ENCODE data around the gene RAD50. TPM values are rescaled to one million over a fixed set of nuclear protein-coding genes. Genes with fewer than 3 reads are reported as not detected.

Gene RAD50
- total and polyA plus RNA-seq, 2 of the 4 experiments (the other 2 are of a cell fraction) = 5.2 to 6.2 TPM

- Histone ChIP-seq H4K91ac (ENCODE audit: insufficient read depth, low read depth, low read length) (no peak overlapping the region), H2BK20ac (ENCODE audit: low read depth, low read length) (no peak overlapping the region), H4K5ac (ENCODE audit: low read depth, low read length) (no peak overlapping the region), H3K56ac (ENCODE audit: extremely low read depth, insufficient read depth, low read length) (no peak overlapping the region), H4K8ac (ENCODE audit: low read depth in 2 of 2, low read length in 2 of 2) (no peak overlapping the region), H2BK120ac (ENCODE audit: low read depth, low read length) (no peak overlapping the region), H4K20me1 (ENCODE audit: insufficient read depth, low read length) (no peaks in the 10 kb centered on the region), H3K9ac (ENCODE audit: low read depth, low read length) (no peak overlapping the region), H3K4ac (ENCODE audit: low read depth, low read length) (no peak overlapping the region), H3K23ac (ENCODE audit: low read depth, low read length) (no peak overlapping the region), H2AK5ac (ENCODE audit: low read depth, low read length) (no peak overlapping the region), H3K36me3 (ENCODE audit: control insufficient read depth, insufficient read depth, low read length) (no peaks in the 10 kb centered on the region), H2BK5ac (ENCODE audit: low read depth, low read length, poor library complexity, severe bottlenecking) (no peak overlapping the region), H3K4me2 (ENCODE audit: low read depth, low read length) (no peak overlapping the region), H2AK9ac (replicated peaks; ENCODE audit: low read depth, low read length, poor library complexity) (no peak overlapping the region), H3K14ac (replicated peaks; ENCODE audit: low read depth, low read length) (no peak overlapping the region), H2AFZ (replicated peaks; ENCODE audit: low read length, poor library complexity) (no peak overlapping the region), H2BK15ac (ENCODE audit: low read depth, low read length) (no peak overlapping the region), H3K79me1 (ENCODE audit: low read depth in 1 of 2, low read length in 2 of 2) (no peaks in the 10 kb centered on the region), H3K27ac (ENCODE audit: insufficient read depth, low read length) (no peak overlapping the region), H3K27me3 (ENCODE audit: control insufficient read depth, insufficient read depth, low read length) (no peaks in the 10 kb centered on the region), H3K9me3 (ENCODE audit: control insufficient read depth, insufficient read depth, low read length) (no peaks in the 10 kb centered on the region), H3K4me1 (ENCODE audit: control insufficient read depth, insufficient read depth, low read length) (no peaks in the 10 kb centered on the region; the same call in 1 of the 2 replicates), H3K4me3 (ENCODE audit: insufficient read depth, low read depth, low read length) (no peak overlapping the region), H3K18ac (ENCODE audit: low read depth, low read length) (no peak overlapping the region), H3K9me1 (ENCODE audit: insufficient read depth, low read length) (0 out of 2 replicates have a peak, but pooled peaks cover 7% of the 10 kb centered on the region)
- dilution Hi-C loops (cut with HindIII; ENCODE audit: low sequenced_read_pairs, unreplicated experiment) = no loop called here
- ATAC-seq (ENCODE audit: low read depth) (no peak), DNase-seq (no peak)
- TF ChIP-seq RFX5 (IDR thresholded peaks at IDR 0.05; ENCODE audit: low read depth, low read length) (no peak), FOS (IDR thresholded peaks at IDR 0.05; ENCODE audit: low read depth, low read length) (no peak), MAFK (IDR thresholded peaks at IDR 0.05; ENCODE audit: low read depth, low read length) (no peak), CHD1 (IDR thresholded peaks at IDR 0.05; ENCODE audit: low read depth, low read length) (no peak), SMC3 (IDR thresholded peaks at IDR 0.05; ENCODE audit: low read depth, low read length) (no peak), CEBPB (IDR thresholded peaks at IDR 0.05; ENCODE audit: low read depth, low read length) (no peak), BHLHE40 (IDR thresholded peaks at IDR 0.05; ENCODE audit: low read depth, low read length) (no peak), RCOR1 (IDR thresholded peaks at IDR 0.05; ENCODE audit: insufficient replicate concordance, low read length) (no peak), MAZ (IDR thresholded peaks at IDR 0.05; ENCODE audit: borderline replicate concordance, low read depth, low read length) (no peak), POLR2A (IDR thresholded peaks at IDR 0.05; ENCODE audit: low read depth, low read length) (no peak)
- POLR2A ChIA-PET (ENCODE audit: unreplicated experiment) = no interaction called here
- BruUV-seq (replicated peaks) = no TSS peak
- in situ Hi-C loops (cut with MboI; ENCODE audit: low sequenced_read_pairs) = no loop called here
- intact Hi-C loops (cut with micrococcal nuclease) = no loop called here
- WGBS, 2 experiments (ENCODE audit: extremely low coverage in 2 of 2, insufficient read length in 1 of 2) = 100% methylated on average over 3 of the region's 12 CpGs; no CpG with 5 or more reads in 1 of the 2 experiments
- CTCF ChIA-PET = interaction anchor here (0.9 kb wide), 1 partner anchor 9 kb away, joined by 3 read pairs; no protein-coding TSS in a partner anchor
Observed at GRCh38 chr5:132684922-132685720, 128.3 kb downstream of the RAD50 start.

Measured in IMR-90 (cell line).